Activated CD8-positive, alpha-beta memory T cell treated with anti-CD3 and anti-CD28 coated beads for 36 hours (primary cell): ENCODE results near the gene OR2A14. TPM values are rescaled to one million over a fixed set of nuclear protein-coding genes. Genes with fewer than 3 reads are reported as not detected.
"Not testable (repeated sequence)": the region's sequence is repeated elsewhere in the genome, so short reads cannot be mapped to it uniquely, and the experiment has no call there.

Source experiments
- CTCF ChIA-PET: fragments of 350-600 bp; sonication (Branson Sonifier 250); formaldehyde crosslinking; loops from one replicate; lab custom pipeline; 2021; ENCODE audit warnings: antibody characterized with exemption; lab: Charles Lee
- POLR2A ChIA-PET: fragments of 350-600 bp; sonication (Branson Sonifier 250); formaldehyde crosslinking; loops from one replicate; lab custom pipeline; 2021; ENCODE audit warnings: antibody characterized with exemption; lab: Charles Lee
- total RNA-seq, 2 experiments: library from RNA; stranded (reverse); gene quantifications; one replicate each; pipeline ENCODE4 v1.2.3, GENCODE V29; 2021

Gene OR2A14
- total RNA-seq, 2 experiments from 2014 or later, result not detected

DNA sequence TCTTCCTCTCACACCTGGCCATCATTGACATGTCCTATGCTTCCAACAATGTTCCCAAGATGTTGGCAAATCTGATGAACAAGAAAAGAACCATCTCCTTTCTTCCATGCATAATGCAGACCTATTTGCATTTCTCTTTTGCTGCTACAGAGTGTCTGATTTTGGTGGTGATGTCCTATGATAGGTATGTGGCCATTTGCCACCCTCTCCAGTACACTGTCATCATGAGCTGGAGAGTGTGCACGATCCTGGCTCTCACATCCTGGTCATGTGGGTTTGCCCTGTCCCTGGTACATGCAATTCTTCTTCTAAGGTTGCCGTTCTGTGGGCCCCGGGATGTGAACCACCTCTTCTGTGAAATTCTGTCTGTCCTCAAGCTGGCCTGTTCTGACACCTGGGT lies 19.2 kb downstream of the OR2A14 start:
- CTCF ChIA-PET, result no interaction called here
- POLR2A ChIA-PET, result no interaction called here

DNA sequence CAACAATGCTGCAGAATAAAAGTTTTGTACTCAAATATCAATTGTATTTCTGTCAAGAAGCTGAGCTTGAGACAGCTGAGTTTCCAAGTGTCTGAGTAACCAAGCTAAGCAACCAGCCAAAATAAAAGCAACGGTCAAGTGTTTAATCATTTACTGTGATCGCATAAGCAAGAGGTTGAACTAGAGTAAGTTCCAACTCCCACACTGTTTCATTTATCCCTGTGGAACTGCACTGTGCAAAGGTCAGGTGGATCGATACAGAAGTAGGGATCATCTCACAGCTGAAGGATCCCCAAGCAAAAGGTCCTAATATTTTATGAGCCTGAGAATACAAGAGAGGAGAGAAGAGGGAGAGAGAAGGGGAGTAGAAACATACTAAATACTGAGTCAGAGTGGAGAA lies 21.4 kb downstream of the OR2A14 start:
- ChIA-PET POLR2A (no interaction called here), CTCF (no interaction called here)

DNA sequence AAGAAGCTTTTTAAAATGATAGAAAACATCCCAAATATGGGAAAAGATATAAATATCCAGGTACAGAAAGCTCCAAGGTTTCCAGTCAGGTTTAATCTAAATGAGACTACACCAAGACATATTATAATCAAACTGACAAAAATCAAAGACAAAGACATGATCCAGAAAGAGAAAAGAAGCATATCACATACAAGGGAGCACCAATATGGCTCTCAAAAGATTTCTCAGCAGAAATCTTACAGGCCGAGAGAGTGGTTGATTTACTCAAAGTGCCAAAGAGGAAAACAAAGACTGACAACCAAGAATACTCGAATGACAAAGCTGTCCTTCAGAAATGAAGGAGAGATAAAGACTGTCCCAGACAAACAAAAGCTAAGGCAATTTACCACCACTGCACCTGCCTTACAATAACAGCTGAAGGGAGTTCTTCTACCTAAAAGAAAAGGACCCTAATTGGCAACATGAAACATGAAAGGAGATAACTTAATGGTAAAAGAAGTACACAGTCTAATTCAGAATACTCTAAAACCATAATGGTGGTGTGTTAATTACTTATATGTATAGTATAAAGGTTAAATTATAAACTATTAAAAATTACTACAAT lies 25.4 kb downstream of the OR2A14 start:
- ChIA-PET CTCF (no interaction called here), POLR2A (no interaction called here)

DNA sequence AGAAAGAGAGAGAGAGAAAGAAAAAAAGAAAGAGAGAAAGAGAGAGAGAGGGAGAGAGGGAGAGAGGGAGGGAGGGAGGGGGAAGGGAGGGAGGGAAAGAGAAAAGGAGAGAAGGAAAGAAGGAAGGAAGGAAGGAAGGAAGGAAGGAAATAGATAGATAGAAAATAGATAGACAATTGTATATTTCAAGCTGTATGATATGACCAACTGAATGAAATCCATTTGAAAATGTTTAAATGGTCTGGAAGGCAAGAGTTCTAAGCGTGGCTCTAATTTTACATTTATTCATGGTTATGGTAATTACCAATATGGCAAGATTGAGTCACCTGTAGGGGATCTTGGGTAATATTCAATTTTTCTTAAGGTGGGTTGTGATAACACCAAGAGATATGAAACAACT lies 35.9 kb downstream of the OR2A14 start:
- ChIA-PET CTCF (no interaction called here), POLR2A (no interaction called here)

DNA sequence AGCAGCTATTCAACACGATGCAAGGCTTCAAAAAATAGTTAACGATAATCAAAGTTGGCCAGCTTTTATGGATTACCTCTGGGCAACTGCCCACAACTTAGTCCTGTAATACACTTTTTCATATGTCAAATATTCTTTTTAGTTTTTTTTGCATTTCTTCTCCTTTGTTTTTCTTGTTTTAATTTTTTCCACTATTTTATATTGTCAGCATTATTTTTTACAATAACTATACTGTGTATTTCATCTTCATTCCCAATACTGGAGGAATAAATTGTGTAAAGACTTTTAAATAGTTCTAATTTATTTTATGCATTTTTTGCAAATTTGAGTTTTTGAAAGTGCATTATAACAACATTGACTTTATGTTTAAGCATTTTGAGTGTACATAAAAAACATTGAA lies 41.8 kb downstream of the OR2A14 start:
- ChIA-PET POLR2A (no interaction called here), CTCF (no interaction called here)

DNA sequence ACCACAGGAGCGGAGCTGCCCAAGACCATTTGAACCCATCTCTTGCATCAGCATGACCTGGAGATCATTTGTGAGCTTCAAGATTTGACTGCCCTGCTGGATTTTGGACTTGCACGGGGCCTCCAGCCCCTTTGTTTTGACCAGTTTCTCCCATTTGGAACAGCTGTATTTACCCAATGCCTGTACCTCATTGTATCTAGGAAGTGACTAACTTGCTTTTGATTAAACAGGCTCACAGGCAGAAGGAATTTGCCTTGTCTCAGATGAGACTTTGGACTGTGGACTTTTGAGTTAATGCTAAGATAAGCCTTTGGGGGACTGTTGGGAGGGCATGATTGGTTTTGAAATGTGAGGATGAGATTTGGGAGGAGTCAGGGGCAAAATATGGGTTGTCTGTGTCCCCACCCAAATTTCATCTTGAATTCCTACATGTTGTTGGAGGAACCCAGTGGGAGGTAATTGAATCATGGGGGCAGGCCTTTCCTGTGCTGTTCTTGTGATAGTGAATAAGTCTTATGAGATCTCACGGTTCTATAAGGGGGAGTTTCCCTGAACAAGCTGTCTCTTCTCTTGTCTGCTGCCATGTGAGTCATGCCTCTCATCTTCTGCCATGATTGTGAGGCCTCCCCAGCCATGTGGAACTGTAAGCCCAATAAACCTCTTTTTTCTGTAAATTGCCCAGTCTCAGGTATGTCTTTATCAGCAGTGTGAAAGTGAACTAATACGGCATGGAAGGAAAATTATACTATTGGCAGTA lies 48.8 kb downstream of the OR2A14 start:
- CTCF ChIA-PET, POLR2A ChIA-PET: not testable (repeated sequence)

DNA sequence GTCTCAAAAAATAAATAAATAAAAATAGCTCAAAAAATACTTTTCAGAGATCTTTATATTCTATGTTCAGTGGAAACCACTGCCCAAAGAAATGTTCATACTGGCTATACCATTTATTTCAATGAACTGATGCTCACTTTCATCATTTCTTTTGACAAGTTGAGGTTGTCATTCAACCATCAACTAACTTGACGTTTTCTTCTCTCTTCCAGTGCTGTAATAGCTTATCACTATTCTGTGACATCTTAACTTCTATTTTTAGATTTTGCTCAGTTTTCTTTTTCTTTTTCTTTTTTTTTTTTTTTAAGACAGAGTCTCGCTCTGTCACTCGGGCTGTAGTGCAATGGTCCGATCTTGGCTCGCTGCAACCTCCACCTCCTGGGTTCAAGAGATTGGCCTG lies 51.6 kb downstream of the OR2A14 start:
- POLR2A ChIA-PET, result no interaction called here
- CTCF ChIA-PET, result no interaction called here

DNA sequence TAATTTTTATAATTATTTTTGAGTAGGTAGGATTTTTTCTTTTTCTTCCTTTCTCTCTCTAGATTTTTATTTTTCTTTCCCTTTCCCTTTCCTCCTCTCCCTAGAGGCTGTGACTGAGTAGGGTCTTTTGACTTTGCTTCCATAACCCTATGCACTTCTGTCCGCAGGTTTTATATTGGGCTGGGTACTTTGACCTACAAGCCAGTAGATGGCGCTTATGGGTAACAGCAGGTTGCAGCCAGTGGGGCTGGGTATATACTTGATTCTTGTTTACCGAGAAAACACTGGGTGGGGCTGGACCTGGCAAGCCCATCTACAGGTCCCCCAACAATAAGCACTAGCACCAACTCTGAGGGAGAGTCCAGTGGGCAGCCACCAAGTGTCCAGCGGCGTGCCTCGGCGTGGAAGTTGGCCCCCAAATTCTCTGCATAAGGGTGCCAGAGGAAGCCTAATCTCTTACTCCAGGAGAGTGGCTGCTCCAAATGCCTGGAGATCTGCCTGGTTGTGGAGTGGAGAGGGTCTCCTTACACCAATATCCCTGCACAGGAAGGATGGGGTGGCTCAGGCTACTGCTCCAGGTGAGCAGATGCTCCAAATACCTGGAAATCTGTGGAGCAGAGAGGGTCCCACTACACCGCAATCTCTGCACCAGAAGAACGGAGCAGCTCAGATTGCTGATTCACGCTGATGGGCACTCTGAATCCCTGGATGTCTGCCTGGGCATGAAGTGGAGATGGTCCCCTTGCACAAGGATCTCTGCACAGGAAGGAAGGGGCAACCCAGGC lies 55.6 kb downstream of the OR2A14 start:
- POLR2A ChIA-PET, CTCF ChIA-PET: not testable (repeated sequence)

DNA sequence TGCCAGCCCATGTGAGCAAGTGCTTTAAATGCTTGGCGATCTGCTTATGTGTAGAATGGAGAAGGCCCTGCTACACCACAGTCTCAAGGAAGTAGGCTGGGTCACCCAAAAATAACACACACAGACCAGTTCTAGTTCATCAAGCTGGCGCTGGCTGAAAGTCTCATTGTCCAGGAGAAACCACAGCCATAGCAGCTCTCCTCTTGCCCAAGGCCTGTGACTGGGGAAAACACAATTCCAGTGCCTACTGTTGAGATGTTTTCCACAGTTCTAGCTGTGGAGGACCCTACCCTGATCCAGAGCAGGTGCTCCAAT lies 56.1 kb downstream of the OR2A14 start:
- CTCF ChIA-PET, POLR2A ChIA-PET: not testable (repeated sequence)

Other genes starting within 250 kb of the OR2A14 start
- 10 to 100 TPM; 10.4 to 11.2 TPM for gene TCAF1, start 221.0 kb upstream of the OR2A14 start, total RNA-seq
- not detected for gene OR2F2, start 187.9 kb upstream of the OR2A14 start, total RNA-seq
- gene OR2F1, start 168.3 kb upstream of the OR2A14 start, total RNA-seq, result not detected
- gene OR6B1, start 122.9 kb upstream of the OR2A14 start, total RNA-seq, result not detected
- not detected for gene OR2A5, start 74.2 kb upstream of the OR2A14 start, total RNA-seq
- not detected for gene OR2A25, start 53.4 kb upstream of the OR2A14 start, total RNA-seq
- gene OR2A12, start 36.9 kb upstream of the OR2A14 start, total RNA-seq, result not detected
- not detected for gene OR2A2, start 13.6 kb upstream of the OR2A14 start, total RNA-seq
- 1 to 10 TPM; 1.2 to 2.0 TPM for gene CTAGE4, start 60.3 kb downstream of the OR2A14 start, total RNA-seq
- 1 to 10 TPM; 4.8 to 4.9 TPM for gene ARHGEF35, start 72.7 kb downstream of the OR2A14 start, total RNA-seq
- gene OR2A42, start 116.4 kb downstream of the OR2A14 start, total RNA-seq, result not detected
- gene OR2A7, start 141.6 kb downstream of the OR2A14 start, total RNA-seq, result 1 to 10 TPM; 1.0 to 1.2 TPM
- gene CTAGE8, start 146.1 kb downstream of the OR2A14 start, total RNA-seq, result under 1 TPM in 1 of 2 experiments, not detected in 1; 0.78 TPM
- gene OR2A1, start 189.2 kb downstream of the OR2A14 start, total RNA-seq, result not detected
- gene ARHGEF5, start 232.2 kb downstream of the OR2A14 start, total RNA-seq, result 1 to 10 TPM; 8.7 to 9.9 TPM